Measurements from ENCODE around the gene PLEKHA1.

DNA sequence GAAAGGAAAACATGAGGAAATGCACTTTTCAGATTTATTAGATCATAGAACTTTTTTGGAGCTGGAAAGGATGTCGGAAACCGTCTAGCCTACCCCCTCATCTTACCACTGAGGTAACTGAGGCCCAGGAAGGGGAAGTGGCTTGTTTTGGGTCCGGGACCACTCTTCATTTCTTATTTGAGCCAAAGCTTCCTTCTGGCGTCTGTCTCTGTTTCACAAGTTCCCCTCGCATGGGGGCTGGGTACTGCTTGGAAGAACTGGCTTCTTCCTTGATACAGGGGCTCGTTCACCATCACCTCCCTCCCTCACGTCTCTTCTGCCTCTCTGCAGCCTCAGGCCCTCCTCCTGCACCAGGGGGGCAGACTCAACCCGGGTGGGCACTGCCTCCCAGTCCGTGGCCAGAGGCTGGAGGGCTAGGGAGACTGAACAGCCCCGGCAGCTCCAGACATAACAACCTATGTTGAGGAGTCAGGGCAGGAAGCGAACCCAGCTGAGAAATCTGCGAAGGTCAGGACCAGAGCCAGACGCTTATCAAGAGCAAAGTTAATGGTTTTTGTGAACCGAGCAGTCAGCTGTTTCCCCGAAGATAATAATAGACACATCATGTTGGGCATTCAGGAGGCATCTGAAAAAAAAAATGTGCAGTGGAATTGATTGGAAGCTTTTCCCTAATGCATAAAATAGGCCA lies 99.8 kb downstream of the PLEKHA1 start:
- TF ChIP-seq POLR2A (IDR thresholded peaks at IDR 0.05; ENCODE audit: low read depth, low read length): no peak
- TF ChIP-seq, protein P1, sequence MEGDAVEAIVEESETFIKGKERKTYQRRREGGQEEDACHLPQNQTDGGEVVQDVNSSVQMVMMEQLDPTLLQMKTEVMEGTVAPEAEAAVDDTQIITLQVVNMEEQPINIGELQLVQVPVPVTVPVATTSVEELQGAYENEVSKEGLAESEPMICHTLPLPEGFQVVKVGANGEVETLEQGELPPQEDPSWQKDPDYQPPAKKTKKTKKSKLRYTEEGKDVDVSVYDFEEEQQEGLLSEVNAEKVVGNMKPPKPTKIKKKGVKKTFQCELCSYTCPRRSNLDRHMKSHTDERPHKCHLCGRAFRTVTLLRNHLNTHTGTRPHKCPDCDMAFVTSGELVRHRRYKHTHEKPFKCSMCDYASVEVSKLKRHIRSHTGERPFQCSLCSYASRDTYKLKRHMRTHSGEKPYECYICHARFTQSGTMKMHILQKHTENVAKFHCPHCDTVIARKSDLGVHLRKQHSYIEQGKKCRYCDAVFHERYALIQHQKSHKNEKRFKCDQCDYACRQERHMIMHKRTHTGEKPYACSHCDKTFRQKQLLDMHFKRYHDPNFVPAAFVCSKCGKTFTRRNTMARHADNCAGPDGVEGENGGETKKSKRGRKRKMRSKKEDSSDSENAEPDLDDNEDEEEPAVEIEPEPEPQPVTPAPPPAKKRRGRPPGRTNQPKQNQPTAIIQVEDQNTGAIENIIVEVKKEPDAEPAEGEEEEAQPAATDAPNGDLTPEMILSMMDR (conservative IDR thresholded peaks at IDR 0.05; ENCODE audit: low read depth, low read length): no peak
- TF ChIP-seq CEBPB (IDR thresholded peaks at IDR 0.05; ENCODE audit: low read depth, low read length): no peak
- TF ChIP-seq, protein P2, sequence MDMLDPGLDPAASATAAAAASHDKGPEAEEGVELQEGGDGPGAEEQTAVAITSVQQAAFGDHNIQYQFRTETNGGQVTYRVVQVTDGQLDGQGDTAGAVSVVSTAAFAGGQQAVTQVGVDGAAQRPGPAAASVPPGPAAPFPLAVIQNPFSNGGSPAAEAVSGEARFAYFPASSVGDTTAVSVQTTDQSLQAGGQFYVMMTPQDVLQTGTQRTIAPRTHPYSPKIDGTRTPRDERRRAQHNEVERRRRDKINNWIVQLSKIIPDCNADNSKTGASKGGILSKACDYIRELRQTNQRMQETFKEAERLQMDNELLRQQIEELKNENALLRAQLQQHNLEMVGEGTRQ (IDR thresholded peaks at IDR 0.05; ENCODE audit: low read depth, low read length): no peak
- no peak for TF ChIP-seq SMC3 (IDR thresholded peaks at IDR 0.05; ENCODE audit: low read depth, low read length)
- no peak for TF ChIP-seq MAFK (IDR thresholded peaks at IDR 0.05; ENCODE audit: low read depth, low read length)
- TF ChIP-seq, protein P3, sequence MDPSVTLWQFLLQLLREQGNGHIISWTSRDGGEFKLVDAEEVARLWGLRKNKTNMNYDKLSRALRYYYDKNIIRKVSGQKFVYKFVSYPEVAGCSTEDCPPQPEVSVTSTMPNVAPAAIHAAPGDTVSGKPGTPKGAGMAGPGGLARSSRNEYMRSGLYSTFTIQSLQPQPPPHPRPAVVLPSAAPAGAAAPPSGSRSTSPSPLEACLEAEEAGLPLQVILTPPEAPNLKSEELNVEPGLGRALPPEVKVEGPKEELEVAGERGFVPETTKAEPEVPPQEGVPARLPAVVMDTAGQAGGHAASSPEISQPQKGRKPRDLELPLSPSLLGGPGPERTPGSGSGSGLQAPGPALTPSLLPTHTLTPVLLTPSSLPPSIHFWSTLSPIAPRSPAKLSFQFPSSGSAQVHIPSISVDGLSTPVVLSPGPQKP (IDR thresholded peaks at IDR 0.05; ENCODE audit: borderline replicate concordance, low read depth, low read length): no peak
- TF ChIP-seq FOS (IDR thresholded peaks at IDR 0.05; ENCODE audit: low read depth, low read length): no peak
- TF ChIP-seq NFE2L2 (IDR thresholded peaks at IDR 0.05; ENCODE audit: low read depth, low read length): no peak
- TF ChIP-seq RAD21 (IDR thresholded peaks at IDR 0.05; ENCODE audit: low read length): no peak
- TF ChIP-seq RFX5 (IDR thresholded peaks at IDR 0.05; ENCODE audit: low read depth, low read length): no peak
- TF ChIP-seq MXI1 (IDR thresholded peaks at IDR 0.05; ENCODE audit: borderline replicate concordance, low read depth, low read length): no peak
